Measurements from ENCODE around the gene DAPK2.

The DAPK2 gene

GRCh38 chr15:63891079-63891767, 155.1 kb downstream of the DAPK2 start:
- Histone ChIP-seq H3K4me3 (ENCODE audit: insufficient read depth in 1 of 2, low read depth in 1 of 2, low read length in 2 of 2) (no peak overlapping the region), H2BK12ac (ENCODE audit: low read length in 2 of 2) (no peak overlapping the region), H3K9me3 (ENCODE audit: control insufficient read depth, low read length) (no peaks in the 10 kb centered on the region), H3K14ac (ENCODE audit: low read length in 2 of 2) (no peak overlapping the region), H4K8ac (ENCODE audit: low read length) (no peak overlapping the region), H3K23ac (ENCODE audit: low read length in 2 of 2) (no peak overlapping the region), H3K4me2 (ENCODE audit: low read length, poor library complexity, severe bottlenecking) (no peak overlapping the region), H3K27ac (ENCODE audit: low read length, poor library complexity, severe bottlenecking) (no peak overlapping the region), H3K4ac (ENCODE audit: low read depth in 1 of 2, low read length in 2 of 2) (no peak overlapping the region), H2BK5ac (ENCODE audit: low read depth, low read length, poor library complexity, severe bottlenecking) (no peak overlapping the region), H3K4me1 (ENCODE audit: control insufficient read depth, insufficient read depth, low read depth, low read length) (peaks cover 11% of the 10 kb centered on the region), H2AFZ (ENCODE audit: low read depth, low read length) (no peak overlapping the region), H2AK5ac (ENCODE audit: low read length, severe bottlenecking) (no peak overlapping the region), H4K91ac (ENCODE audit: low read length) (no peak overlapping the region), H3K27me3 (ENCODE audit: control insufficient read depth in 1 of 2, insufficient read depth in 1 of 2, low read length in 2 of 2) (no peaks in the 10 kb centered on the region), H3K36me3 (ENCODE audit: control insufficient read depth in 1 of 2, insufficient read depth in 2 of 2, low read depth in 1 of 2, low read length in 2 of 2) (no peaks in the 10 kb centered on the region), H2BK120ac (ENCODE audit: low read depth, low read length) (no peak overlapping the region), H3K18ac (ENCODE audit: low read depth in 1 of 2, low read length in 2 of 2) (no peak overlapping the region), H2BK15ac (ENCODE audit: low read depth, poor library complexity, severe bottlenecking) (no peak overlapping the region), H3K9ac (ENCODE audit: low read length) (no peak overlapping the region), H3K79me1 (replicated peaks; ENCODE audit: low read length, poor library complexity, severe bottlenecking) (no peaks in the 10 kb centered on the region)
- DNase-seq: peak; percentile 76
- 7% methylated on average over 6 of the region's 8 CpGs for WGBS

- Histone ChIP-seq H3K4ac (ENCODE audit: low read depth in 1 of 2, low read length in 2 of 2) (no peak overlapping the region), H2BK12ac (ENCODE audit: low read length in 2 of 2) (no peak overlapping the region), H3K36me3 (ENCODE audit: control insufficient read depth in 1 of 2, insufficient read depth in 2 of 2, low read depth in 1 of 2, low read length in 2 of 2) (no peaks in the 10 kb centered on the region), H3K18ac (ENCODE audit: low read depth in 1 of 2, low read length in 2 of 2) (no peak overlapping the region), H2AFZ (ENCODE audit: low read depth, low read length) (no peak overlapping the region), H3K79me1 (replicated peaks; ENCODE audit: low read length, poor library complexity, severe bottlenecking) (no peaks in the 10 kb centered on the region), H3K4me3 (ENCODE audit: insufficient read depth in 1 of 2, low read depth in 1 of 2, low read length in 2 of 2) (no peak overlapping the region), H3K27me3 (ENCODE audit: control insufficient read depth in 1 of 2, insufficient read depth in 1 of 2, low read length in 2 of 2) (no peaks in the 10 kb centered on the region), H2BK15ac (ENCODE audit: low read depth, poor library complexity, severe bottlenecking) (no peak overlapping the region), H2BK120ac (ENCODE audit: low read depth, low read length) (no peak overlapping the region), H3K27ac (ENCODE audit: low read length, poor library complexity, severe bottlenecking) (no peak overlapping the region), H2AK5ac (ENCODE audit: low read length, severe bottlenecking) (no peak overlapping the region), H3K23ac (ENCODE audit: low read length in 2 of 2) (no peak overlapping the region), H3K9me3 (ENCODE audit: control insufficient read depth, low read length) (no peaks in the 10 kb centered on the region), H3K4me1 (ENCODE audit: control insufficient read depth, insufficient read depth, low read depth, low read length) (peaks cover 7% of the 10 kb centered on the region), H3K9ac (ENCODE audit: low read length) (no peak overlapping the region), H2BK5ac (ENCODE audit: low read depth, low read length, poor library complexity, severe bottlenecking) (no peak overlapping the region), H4K8ac (ENCODE audit: low read length) (no peak overlapping the region), H3K4me2 (ENCODE audit: low read length, poor library complexity, severe bottlenecking) (no peak overlapping the region), H4K91ac (ENCODE audit: low read length) (no peak overlapping the region), H3K14ac (ENCODE audit: low read length in 2 of 2) (no peak overlapping the region)
- DNase-seq: no peak
- WGBS: 81% methylated on average over 6 of the region's 6 CpGs
These were observed 155.7 kb downstream of the DAPK2 start for GRCh38 chr15:63890617-63891016.

DNA sequence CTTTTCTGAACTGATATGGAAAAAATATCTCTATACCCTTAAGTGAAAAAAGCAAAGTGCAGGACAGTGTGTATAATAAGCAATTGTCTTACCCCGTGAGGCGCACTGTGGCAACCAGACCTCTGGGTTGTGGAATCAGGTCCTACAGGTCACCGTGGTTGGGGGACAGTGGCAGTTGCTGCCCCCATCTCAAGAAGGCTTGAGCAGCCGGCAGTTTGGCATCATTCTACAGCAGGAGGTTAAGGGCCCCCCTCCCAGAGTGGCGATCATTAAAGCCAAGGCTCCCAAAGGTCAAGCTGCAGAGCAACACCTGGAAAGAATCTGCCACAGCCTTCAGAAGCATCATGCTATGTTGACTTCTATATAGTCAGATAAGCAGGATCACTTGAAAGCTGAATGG, 156.5 kb downstream of the DAPK2 start:
- Histone ChIP-seq H2AFZ (ENCODE audit: low read depth, low read length) (no peak overlapping the region), H4K91ac (ENCODE audit: low read length) (no peak overlapping the region), H2BK120ac (ENCODE audit: low read depth, low read length) (no peak overlapping the region), H3K14ac (ENCODE audit: low read length in 2 of 2) (no peak overlapping the region), H2BK15ac (ENCODE audit: low read depth, poor library complexity, severe bottlenecking) (no peak overlapping the region), H2AK5ac (ENCODE audit: low read length, severe bottlenecking) (no peak overlapping the region), H3K27me3 (ENCODE audit: control insufficient read depth in 1 of 2, insufficient read depth in 1 of 2, low read length in 2 of 2) (no peaks in the 10 kb centered on the region), H3K4me3 (ENCODE audit: insufficient read depth in 1 of 2, low read depth in 1 of 2, low read length in 2 of 2) (no peak overlapping the region), H3K27ac (ENCODE audit: low read length, poor library complexity, severe bottlenecking) (no peak overlapping the region), H3K36me3 (ENCODE audit: control insufficient read depth in 1 of 2, insufficient read depth in 2 of 2, low read depth in 1 of 2, low read length in 2 of 2) (no peaks in the 10 kb centered on the region), H2BK5ac (ENCODE audit: low read depth, low read length, poor library complexity, severe bottlenecking) (no peak overlapping the region), H2BK12ac (ENCODE audit: low read length in 2 of 2) (no peak overlapping the region), H4K8ac (ENCODE audit: low read length) (no peak overlapping the region), H3K79me1 (replicated peaks; ENCODE audit: low read length, poor library complexity, severe bottlenecking) (no peaks in the 10 kb centered on the region), H3K9ac (ENCODE audit: low read length) (no peak overlapping the region), H3K23ac (ENCODE audit: low read length in 2 of 2) (no peak overlapping the region), H3K18ac (ENCODE audit: low read depth in 1 of 2, low read length in 2 of 2) (no peak overlapping the region), H3K4ac (ENCODE audit: low read depth in 1 of 2, low read length in 2 of 2) (no peak overlapping the region), H3K9me3 (ENCODE audit: control insufficient read depth, low read length) (no peaks in the 10 kb centered on the region), H3K4me1 (ENCODE audit: control insufficient read depth, insufficient read depth, low read depth, low read length) (peaks cover 7% of the 10 kb centered on the region), H3K4me2 (ENCODE audit: low read length, poor library complexity, severe bottlenecking) (no peak overlapping the region)
- no peak for DNase-seq
- WGBS: 95% methylated on average over 5 of the region's 5 CpGs

DNA sequence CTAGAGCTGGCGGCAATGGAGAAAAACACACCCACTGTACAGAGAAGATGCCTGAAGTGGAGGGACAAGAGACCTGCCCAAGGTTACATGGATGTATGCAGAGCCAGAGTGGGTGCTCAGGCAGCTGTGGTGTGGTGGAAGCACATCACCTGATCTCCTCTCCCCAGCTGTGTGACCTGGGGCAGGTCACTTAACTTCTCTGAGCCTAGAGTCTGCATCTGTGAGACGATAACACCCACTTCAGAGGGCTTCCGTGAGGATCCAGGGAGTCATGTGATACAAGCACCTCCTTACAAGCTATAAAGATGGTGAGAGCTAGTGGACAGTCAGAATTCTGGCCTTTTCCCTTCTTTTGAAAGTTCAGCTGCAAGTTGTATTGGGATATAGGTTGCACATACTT, 157.5 kb downstream of the DAPK2 start:
- 68% methylated on average over 3 of the region's 3 CpGs for WGBS
- H2AK5ac ChIP-seq (ENCODE audit: low read length, severe bottlenecking): no peak overlapping the region
- no peak overlapping the region for H2BK12ac ChIP-seq (ENCODE audit: low read length in 2 of 2)
- no peak overlapping the region for H4K8ac ChIP-seq (ENCODE audit: low read length)
- H2BK5ac ChIP-seq (ENCODE audit: low read depth, low read length, poor library complexity, severe bottlenecking): no peak overlapping the region
- H3K9ac ChIP-seq (ENCODE audit: low read length): no peak overlapping the region
- no peak overlapping the region for H3K27ac ChIP-seq (ENCODE audit: low read length, poor library complexity, severe bottlenecking)
- no peak overlapping the region for H4K91ac ChIP-seq (ENCODE audit: low read length)
- H2BK15ac ChIP-seq (ENCODE audit: low read depth, poor library complexity, severe bottlenecking): no peak overlapping the region
- no peak overlapping the region for H3K4ac ChIP-seq (ENCODE audit: low read depth in 1 of 2, low read length in 2 of 2)
- no peaks in the 10 kb centered on the region for H3K9me3 ChIP-seq (ENCODE audit: control insufficient read depth, low read length)
- H3K79me1 ChIP-seq (replicated peaks; ENCODE audit: low read length, poor library complexity, severe bottlenecking): no peaks in the 10 kb centered on the region
- H3K4me1 ChIP-seq (ENCODE audit: control insufficient read depth, insufficient read depth, low read depth, low read length): peaks cover 1% of the 10 kb centered on the region
- no peak overlapping the region for H2AFZ ChIP-seq (ENCODE audit: low read depth, low read length)
- H3K4me3 ChIP-seq (ENCODE audit: insufficient read depth in 1 of 2, low read depth in 1 of 2, low read length in 2 of 2): no peak overlapping the region
- DNase-seq: no peak
- no peak overlapping the region for H3K14ac ChIP-seq (ENCODE audit: low read length in 2 of 2)
- H3K4me2 ChIP-seq (ENCODE audit: low read length, poor library complexity, severe bottlenecking): no peak overlapping the region
- H3K23ac ChIP-seq (ENCODE audit: low read length in 2 of 2): no peak overlapping the region
- no peak overlapping the region for H2BK120ac ChIP-seq (ENCODE audit: low read depth, low read length)
- peaks cover 0 to 5% of the 10 kb centered on the region in 2 experiments for H3K27me3 ChIP-seq (ENCODE audit: control insufficient read depth in 1 of 2, insufficient read depth in 1 of 2, low read length in 2 of 2)
- no peak overlapping the region for H3K18ac ChIP-seq (ENCODE audit: low read depth in 1 of 2, low read length in 2 of 2)
- no peaks in the 10 kb centered on the region for H3K36me3 ChIP-seq (ENCODE audit: control insufficient read depth in 1 of 2, insufficient read depth in 2 of 2, low read depth in 1 of 2, low read length in 2 of 2)
